AG04450 (cell line): Measurements from ENCODE around the gene MTFP1. TPM values are rescaled to one million over a fixed set of nuclear protein-coding genes. Genes with fewer than 3 reads are reported as not detected.

Experiments
- CTCF ChIA-PET: fragments of 300-600, 350-600 bp; formaldehyde crosslinking; extraction: SDS; loops from one replicate; lab custom pipeline; 2022; ENCODE audit warnings: antibody characterized with exemption, inconsistent platforms; lab: Charles Lee
- POLR2A ChIA-PET: fragments of 350-600 bp; formaldehyde crosslinking; extraction: SDS; loops from one replicate; lab custom pipeline; 2021; ENCODE audit warnings: antibody characterized with exemption, inconsistent platforms; lab: Yijun Ruan, JAX
- DNase-seq: peaks from one replicate; pipeline ENCODE4 v3.0.0-alpha.2; 2011; ENCODE audit warnings: low read depth, low spot score
- H3K27ac ChIP-seq: one replicate; pipeline ENCODE4 v1.5.1; 2012; ENCODE audit warnings: low read depth, low read length, control low read depth
- H3K27me3 ChIP-seq: one replicate; pipeline ENCODE4 v1.6.0; 2012; ENCODE audit warnings: low read length; ENCODE audit not compliant: control insufficient read depth, insufficient read depth
- H3K4me3 ChIP-seq: 2 replicates; pipeline ENCODE4 v1.5.1; 2011; ENCODE audit warnings: mild to moderate bottlenecking, low read depth, low read length, control low read depth
- H3K9me3 ChIP-seq: 2 replicates; pipeline ENCODE4 v1.5.1; 2012; ENCODE audit warnings: low read length; ENCODE audit not compliant: control insufficient read depth, insufficient read depth
- polyA plus RNA-seq: library from polyadenylated mRNA; depleted of rRNA; stranded (reverse); fragments of >200 nt; gene quantifications from 2 replicates; pipeline ENCODE4 v1.2.3, GENCODE V29; 2011
- TF ChIP-seq, protein P1 (sequence below): IDR thresholded peaks from 2 replicates; pipeline ENCODE4 v1.5.1; 2011; ENCODE audit warnings: low read depth, low read length, control low read depth, inconsistent platforms

Gene MTFP1
- polyA plus RNA-seq, 1 experiment, result 4.1 TPM

GRCh38 chr22:30423959-30424533, 1.5 kb upstream of the MTFP1 start:
- ChIA-PET CTCF (interaction anchor here (0.5 to 2.7 kb wide), 13 partner anchors 9 to 184 kb away, joined by 3 to 11 read pairs (median 4); partner anchors contain the start of gene SEC14L2), POLR2A (interaction anchor here (0.6 to 2.9 kb wide), 8 partner anchors 16 to 870 kb away, joined by 3 to 18 read pairs (median 4); partner anchors contain the start of genes CCDC157, SEC14L2, SF3A1 and SLC35E4)
- peak; percentile 99 for DNase-seq
- H3K4me3 ChIP-seq, result peak overlapping the region; percentile 61
- peak overlapping the region; percentile 99 for H3K27ac ChIP-seq
- H3K27me3 ChIP-seq, result no peaks in the 10 kb centered on the region
- TF ChIP-seq, protein P1, sequence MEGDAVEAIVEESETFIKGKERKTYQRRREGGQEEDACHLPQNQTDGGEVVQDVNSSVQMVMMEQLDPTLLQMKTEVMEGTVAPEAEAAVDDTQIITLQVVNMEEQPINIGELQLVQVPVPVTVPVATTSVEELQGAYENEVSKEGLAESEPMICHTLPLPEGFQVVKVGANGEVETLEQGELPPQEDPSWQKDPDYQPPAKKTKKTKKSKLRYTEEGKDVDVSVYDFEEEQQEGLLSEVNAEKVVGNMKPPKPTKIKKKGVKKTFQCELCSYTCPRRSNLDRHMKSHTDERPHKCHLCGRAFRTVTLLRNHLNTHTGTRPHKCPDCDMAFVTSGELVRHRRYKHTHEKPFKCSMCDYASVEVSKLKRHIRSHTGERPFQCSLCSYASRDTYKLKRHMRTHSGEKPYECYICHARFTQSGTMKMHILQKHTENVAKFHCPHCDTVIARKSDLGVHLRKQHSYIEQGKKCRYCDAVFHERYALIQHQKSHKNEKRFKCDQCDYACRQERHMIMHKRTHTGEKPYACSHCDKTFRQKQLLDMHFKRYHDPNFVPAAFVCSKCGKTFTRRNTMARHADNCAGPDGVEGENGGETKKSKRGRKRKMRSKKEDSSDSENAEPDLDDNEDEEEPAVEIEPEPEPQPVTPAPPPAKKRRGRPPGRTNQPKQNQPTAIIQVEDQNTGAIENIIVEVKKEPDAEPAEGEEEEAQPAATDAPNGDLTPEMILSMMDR, result no peak
- H3K9me3 ChIP-seq, result peaks cover 4% of the 10 kb centered on the region; the same call in 1 of the 2 replicates

DNA sequence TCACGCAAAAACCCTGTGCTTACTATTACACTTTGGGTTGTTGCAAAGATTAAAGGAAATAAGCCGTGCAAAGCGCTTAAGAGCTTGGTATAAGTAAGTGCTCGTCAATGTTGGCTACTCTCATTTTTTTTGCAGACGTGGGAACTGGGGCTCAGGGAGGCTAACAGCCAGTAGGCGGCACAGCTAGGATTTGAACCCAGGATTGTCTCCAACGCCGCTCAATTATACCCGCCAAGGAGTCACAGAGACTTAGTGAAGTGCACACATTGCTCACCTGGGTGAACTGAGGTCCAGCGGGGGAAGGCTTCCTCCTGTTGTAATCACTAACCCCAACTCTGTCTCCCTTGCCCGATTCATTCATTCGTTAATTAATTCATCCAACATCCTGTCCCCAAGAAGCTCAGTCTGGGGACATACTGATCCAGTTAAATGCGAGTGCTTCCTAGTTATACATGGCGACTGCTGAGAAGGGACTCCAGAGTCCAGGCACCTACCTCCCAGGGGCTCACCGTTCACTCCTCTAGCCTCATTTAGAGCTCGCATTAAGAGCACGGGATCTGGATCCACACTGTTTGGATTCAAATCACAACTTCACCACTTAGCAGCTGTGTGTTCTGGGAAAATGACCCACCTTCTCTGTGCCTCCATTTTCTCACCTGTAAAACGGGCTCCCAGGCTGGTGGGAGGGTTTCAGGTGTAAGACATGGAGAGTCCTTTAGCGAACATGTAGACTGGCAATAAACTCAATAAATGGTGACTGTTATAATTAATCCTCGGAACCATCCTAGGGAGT, 838 bp upstream of the MTFP1 start:
- TF ChIP-seq, protein P1, result no peak
- Histone ChIP-seq H3K27me3 (no peaks in the 10 kb centered on the region), H3K9me3 (peaks cover 4% of the 10 kb centered on the region; the same call in 1 of the 2 replicates), H3K4me3 (peak overlapping the region; percentile 69), H3K27ac (peak overlapping the region; percentile 99)
- ChIA-PET CTCF (interaction anchor here (0.9 to 2.7 kb wide), 14 partner anchors 8 to 210 kb away, joined by 3 to 11 read pairs (median 4); partner anchors contain the start of gene SEC14L2), POLR2A (interaction anchor here (0.5 to 2.9 kb wide), 10 partner anchors 11 to 871 kb away, joined by 3 to 18 read pairs (median 4); partner anchors contain the start of genes SEC14L2, SLC35E4 and THOC5)
- no peak for DNase-seq

DNA sequence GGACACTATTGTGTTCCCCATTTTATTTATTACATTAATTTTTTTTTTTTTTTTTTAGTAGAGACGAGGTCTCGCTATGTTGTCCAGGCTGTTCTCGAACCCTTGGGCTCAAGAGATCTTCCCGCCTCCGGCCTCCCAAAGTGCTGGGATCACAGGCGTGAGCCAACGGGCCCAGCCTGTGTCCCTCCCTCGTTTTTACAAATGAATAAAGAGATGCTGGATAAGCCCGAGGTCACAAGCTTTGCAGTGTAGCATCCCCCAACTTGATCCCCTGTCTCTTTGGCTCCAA, 297 bp upstream of the MTFP1 start:
- no peak for DNase-seq
- Histone ChIP-seq H3K4me3 (peak overlapping the region; percentile 69), H3K27me3 (no peaks in the 10 kb centered on the region), H3K27ac (peak overlapping the region; percentile 52), H3K9me3 (peaks cover 4% of the 10 kb centered on the region; the same call in 1 of the 2 replicates)
- TF ChIP-seq, protein P1, result no peak
- ChIA-PET POLR2A (interaction anchor here (0.5 to 0.8 kb wide), 4 partner anchors 11 to 678 kb away, joined by 3 to 6 read pairs (median 4); no protein-coding TSS in a partner anchor), CTCF (interaction anchor here (0.9 to 2.7 kb wide), 7 partner anchors 12 to 209 kb away, joined by 3 to 11 read pairs (median 4); partner anchors contain the start of gene SEC14L2)

DNA sequence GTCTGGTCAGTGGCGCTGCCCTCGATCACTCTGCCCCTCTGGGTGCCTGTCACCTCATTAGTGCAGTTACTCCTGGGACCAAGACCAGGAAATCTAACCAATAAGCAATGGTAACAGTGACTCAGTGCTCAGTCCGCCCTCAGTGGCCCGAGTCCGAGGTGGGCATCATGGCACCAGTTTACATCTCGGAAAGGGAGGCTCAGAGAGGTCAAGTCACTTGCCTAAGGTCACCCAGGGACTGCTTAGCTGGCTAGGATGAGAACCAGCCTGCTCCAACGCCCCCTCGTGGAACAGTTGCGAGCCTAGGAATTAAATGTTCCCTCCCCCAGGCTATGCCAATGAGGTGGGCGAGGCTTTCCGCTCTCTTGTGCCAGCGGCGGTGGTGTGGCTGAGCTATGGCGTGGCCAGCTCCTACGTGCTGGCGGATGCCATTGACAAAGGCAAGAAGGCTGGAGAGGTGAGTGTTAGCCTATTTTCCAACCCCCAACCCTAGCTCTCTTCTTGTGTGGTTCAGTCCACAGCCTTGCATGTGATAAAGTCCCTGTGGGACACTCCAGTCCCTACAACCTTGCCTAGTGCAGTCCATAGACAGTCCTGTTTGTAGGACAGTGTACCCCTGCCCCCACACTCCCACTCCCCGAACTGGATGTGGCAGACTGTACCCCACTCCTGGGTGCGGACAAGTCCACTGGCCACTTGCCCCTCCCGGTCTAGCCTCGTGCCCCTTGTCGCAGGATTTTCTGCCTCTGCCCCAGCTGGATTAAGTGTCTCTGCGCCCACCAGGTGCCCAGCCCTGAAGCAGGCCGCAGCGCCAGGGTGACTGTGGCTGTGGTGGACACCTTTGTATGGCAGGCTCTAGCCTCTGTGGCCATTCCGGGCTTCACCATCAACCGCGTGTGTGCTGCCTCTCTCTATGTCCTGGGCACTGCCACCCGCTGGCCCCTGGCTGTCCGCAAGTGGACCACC, 1.1 kb downstream of the MTFP1 start:
- H3K9me3 ChIP-seq, result peaks cover 4% of the 10 kb centered on the region; the same call in 1 of the 2 replicates
- ChIA-PET CTCF (interaction anchor here (0.5 to 1.1 kb wide), 6 partner anchors 9 to 152 kb away, joined by 3 to 4 read pairs (median 3); no protein-coding TSS in a partner anchor), POLR2A (no interaction called here)
- H3K27me3 ChIP-seq, result no peaks in the 10 kb centered on the region
- TF ChIP-seq, protein P1, result peak; percentile 69
- H3K4me3 ChIP-seq, result peak overlapping the region; percentile 69
- no peak for DNase-seq
- H3K27ac ChIP-seq, result no peak overlapping the region
